DMS79 treated with DMSO at 0.1 percent for 48 hours (cell line): ENCODE data around the gene SVOPL.

Experiments
- DNase-seq: peaks from one replicate; lab custom pipeline; 2025; lab: John Stamatoyannopoulos, UW

The SVOPL gene

DNA sequence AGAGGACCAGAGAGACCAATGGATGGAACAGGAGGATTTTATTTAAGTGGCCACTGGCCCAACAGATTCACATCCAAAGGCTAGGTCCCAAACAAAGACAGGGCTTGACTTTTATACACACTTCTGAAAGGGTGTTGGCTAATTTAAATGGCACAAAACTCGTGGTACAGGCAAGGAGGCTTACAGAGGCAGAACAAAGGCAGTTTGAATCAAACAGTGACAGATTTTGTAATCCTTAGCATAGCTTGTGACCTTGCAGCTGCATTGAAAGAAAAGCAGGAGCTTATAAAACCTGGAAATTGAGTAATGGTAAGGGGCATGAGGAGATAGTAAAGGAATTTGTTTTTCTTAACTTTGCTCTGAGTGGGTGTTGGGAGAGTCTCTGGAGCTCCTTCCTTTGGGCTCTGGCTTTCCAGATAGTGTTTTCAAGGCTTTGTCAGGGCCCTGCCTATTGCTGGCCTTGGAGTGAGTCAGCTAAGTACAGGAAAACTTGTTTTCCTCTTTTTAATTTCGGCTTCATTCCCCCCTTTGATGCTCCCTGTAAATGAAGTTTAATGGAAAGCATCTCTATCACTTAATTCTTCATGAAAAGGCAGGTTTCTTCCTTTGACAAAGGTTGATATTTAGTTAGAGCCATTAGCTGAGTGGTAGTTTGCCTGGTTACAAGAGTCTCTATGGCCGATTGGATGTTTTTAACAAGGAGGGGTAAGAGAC, 144.2 kb downstream of the SVOPL start:
- no peak for DNase-seq

DNA sequence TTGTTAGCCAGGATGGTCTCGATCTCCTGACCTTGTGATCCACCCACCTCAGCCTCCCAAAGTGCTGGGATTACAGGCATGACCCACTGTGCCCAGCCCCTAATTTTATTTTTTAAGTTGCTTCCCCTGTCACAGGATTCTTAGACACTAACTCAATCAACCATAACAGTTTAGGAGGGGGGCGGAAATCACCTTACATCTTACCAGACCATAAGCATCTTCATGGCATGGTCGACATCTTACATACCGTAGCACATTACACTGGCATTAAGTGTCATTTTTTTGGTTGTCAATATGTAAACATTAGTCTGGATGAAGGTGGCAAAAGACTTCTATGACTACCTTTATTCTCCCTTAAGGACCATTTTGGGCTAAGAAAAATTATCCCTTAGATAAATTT, 145.5 kb downstream of the SVOPL start:
- no peak for DNase-seq

DNA sequence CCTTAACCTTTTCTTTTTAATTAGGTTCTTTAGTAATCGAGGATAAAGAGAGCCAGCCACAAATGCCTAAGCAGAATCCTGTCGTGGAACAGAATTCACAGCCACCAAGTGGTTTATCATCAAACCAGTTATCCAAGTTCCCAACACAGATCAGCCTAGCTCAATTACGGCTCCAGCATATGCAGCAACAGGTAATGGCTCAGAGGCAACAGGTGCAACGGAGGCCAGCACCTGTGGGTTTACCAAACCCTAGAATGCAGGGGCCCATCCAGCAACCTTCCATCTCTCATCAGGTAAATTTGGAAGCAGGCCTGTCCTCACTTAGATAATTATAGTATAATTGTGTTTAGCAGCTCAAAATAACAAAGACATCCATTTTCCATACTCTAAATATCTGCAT, 146.5 kb downstream of the SVOPL start:
- no peak for DNase-seq

DNA sequence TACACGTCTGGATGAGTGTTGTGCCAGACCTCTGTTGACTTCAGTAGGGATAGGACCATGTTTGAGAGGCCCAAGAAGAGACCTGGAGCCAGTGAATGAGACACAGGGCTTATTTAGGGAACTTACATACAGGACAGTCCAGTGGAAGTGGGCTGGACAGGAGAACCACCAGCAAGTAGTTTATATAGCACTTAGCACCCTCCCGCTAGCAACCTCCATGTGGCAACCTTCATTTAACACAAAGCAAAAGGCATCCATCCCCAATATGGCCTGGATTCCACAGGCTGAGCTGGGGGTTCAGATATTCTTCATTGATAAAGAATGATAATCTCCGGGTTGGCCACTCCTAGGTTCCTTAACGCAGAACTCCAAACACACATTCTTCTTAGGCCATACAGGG, 147.4 kb downstream of the SVOPL start:
- no peak for DNase-seq

DNA sequence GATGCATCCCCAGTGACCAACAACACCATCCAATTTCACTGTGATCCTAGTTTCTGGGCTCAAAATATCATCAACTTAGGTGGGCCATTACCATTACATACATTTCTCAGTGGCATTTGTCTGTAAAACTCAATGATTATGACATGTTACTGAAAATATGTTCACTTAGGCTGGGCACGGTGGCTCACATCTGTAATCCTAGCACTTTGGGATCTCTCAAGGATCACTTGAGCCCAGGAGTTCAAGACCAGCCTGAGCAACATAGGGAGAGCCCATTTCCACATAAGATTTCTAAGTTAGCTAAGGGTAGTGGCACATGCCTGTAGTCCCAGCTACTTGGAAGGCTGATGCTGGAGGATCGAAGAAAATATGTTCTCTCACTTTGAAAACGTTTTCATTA, 150.1 kb downstream of the SVOPL start:
- DNase-seq = no peak

DNA sequence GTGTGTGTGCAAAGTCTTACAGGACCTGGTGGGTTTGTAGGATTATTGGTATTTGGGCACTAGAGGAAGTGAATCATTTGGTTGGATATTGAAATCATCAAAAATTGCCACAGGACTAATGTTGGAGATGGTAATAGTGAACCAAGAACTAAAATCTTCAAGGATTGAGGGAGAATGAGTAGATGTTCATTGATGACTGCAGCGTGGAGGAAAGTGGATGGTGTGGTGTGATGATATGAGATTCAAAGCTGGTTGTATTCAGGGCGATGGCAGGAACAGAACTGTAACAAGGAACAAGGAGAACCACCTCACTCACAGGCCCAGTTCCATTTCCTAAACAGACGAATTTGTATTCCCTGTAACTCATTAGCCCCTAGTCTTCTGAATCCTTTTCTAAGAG, 150.8 kb downstream of the SVOPL start:
- DNase-seq = no peak

DNA sequence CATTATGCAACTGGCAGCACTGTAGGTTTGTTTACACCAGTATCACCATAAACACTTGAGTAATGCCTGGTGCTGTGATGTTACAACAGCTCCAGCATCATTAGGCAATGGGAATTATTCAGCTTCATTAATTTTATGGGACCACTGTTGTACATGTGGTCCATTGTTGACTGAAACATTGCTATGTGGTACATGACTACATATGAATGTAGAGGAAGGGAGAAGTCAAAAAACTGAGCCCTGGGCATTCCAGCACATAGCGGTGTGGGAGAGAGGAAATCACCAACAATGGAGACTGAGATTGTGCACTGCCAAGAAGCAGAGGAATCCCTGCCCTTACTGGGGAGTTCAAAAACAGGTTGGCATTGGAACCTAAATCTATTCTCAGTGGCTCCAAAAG, 152.1 kb downstream of the SVOPL start:
- DNase-seq = no peak

DNA sequence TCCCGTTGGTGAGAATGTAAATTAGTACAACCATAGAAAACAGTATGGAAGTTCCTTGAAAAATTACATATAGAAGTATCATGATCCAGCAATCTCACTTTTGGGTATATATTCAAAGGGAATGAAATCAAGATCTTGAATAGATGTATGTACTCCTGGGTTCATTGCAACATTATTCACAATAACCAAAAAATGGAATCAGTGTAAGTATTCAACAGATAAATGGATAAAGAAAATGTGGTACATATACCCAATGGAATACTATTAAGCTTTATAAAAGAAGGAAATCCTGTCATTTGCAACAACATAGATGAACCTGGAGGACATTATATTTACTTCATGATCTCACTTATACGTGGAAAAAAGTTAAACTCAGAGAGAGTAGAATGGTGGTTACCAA, 154.3 kb downstream of the SVOPL start:
- DNase-seq = no peak

DNA sequence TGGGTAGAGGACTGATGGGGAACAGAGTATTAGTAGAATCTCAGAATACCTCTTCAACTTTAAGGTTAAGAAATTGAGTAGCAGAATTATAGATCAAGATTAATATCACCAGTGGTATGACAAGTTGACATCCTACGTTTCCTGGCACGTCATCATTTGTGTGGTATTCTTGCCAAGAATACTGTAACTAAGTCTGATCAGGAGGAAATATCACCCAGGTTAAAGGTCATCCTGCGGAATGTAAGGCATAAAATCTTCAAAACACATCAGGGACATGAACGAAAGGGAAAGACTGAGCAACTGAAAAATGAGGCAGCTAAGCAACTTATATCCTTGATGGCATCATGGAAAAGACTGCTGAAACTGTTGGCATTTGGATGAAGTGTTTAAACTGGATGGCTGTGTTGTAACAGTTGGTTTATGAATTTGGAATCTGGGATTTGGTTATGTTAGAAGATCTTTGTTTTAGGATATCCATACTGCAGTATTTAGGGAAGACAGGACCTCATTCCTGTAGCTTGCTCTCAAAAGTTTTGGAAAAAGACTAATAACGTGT, 155.0 kb downstream of the SVOPL start:
- DNase-seq = no peak

DNA sequence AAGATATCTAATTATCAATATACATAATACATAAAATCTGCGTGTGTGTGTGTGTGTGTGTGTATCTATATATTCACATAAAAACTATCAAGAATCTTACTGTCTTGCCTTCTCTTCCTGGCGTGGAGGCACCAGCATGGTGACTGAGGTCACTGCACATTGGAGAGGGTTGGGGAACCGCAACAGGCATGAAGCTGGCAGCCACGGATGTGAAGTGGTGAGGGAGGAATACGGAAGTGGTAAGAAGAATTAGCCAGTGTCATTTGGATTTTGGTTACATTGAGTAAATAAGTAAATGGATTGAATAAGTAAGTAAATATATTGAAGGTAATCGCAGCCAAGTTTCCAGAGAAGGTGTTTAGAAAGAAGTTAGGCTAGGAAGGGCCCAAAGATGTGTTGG, 156.0 kb downstream of the SVOPL start:
- no peak for DNase-seq
